LoVo (cell line): ENCODE measurements around the gene DSCAM.
A peak's percentile ranks its signal among the peaks of the same experiment; 100 is the strongest.

Source experiments
- DNase-seq: peaks from one replicate; pipeline ENCODE4 v3.0.0-alpha.2; 2016; ENCODE audit warnings: low spot score

Gene DSCAM

DNA sequence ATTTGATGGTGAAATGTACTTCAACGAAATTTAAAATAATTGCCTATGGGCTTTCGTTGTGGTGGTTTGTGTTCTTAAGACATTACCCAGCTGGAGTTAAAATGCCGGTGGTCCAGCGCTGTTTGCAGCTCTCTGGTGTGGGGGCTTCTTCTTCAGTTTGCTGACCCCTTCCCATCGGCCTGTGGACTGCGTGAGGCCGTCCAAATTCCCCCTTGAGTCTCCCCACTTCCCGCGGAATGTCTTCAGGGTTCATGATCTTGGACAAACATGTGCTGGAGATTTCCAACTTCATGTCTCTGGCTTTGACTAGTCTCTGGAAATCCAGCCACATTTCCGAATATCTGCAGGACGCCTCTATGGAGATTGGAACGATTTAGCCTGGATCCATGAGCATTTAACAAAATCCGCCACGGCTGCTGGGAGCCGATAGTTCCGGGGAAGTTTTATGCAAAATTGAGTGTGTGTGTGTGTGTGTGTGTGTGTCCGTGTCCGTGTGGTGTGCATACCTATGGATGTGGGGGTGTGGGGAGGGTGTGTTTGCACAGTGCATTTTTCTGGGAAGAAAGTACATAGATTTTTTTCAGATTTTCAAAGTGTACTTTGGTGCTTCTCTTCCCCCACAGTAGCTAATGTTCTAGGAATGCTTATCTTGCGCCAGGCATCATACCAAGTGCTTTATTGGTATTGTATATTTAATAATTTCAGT is 862.5 kb downstream of the DSCAM start:
- no peak for DNase-seq

DNA sequence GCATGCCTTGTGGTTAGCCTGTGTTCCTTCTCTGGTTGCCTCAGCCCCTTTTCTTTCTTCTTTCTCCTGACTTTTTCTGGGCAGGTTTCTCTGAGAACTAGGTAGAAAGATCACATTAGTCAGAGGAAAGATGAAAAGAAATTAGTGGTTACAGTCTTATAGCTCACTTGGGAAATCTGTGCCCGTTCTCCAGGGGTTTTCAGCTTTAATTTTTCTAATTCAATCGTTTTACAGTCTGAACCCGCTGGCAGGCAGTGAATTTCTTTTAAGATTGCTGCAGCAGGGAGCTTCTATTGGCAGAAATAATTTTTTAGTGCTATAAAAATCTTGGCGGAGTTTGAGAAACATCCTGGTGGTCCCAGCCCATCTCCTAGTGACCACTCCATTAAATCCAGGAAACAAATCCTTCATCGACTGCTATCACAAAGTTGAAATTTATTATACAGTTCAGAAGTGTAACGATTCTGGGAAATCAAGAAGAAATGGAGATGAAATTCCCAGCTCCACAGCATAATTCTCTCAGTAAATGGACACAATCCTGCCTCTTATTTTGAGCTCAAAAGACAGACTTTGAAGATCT is 866.6 kb downstream of the DSCAM start:
- no peak for DNase-seq

DNA sequence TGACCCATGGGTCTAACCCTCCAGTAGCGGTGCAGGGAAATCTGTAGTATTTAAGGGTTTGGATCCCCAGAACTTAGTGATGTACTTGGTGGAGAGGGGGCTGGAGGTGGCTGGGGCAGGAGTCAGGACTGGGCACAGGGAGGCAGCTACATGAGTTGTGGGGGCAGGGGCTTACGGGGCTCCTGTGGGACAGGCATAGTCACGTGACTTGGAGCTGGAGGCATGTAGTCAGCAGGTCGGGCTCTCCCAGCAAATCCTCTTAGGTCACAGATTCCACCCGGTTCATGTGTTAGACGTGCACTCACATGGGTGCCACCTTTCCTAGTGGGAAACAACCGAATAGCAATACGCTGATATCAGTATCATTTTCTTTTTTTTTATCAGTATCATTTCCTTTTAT is 867.6 kb downstream of the DSCAM start:
- no peak for DNase-seq

DNA sequence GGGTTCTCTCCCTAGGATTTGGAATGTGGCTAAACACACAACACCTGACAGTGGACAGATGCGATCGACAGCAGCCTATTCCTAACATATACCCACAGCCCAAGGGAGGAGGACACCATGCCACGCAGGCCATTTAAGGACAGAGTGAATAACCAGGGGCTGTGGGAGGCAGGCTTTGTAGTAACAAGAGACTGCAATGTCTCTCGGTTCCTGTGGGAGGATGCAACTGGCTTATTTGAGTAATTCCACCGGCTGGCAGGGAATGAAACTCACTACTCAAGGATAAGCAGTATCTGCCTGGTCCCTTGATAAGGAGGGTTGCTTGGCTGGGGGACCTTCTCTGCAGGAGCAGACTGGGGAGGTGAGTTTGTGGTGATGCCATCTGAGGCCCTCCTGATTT is 870.2 kb downstream of the DSCAM start:
- no peak for DNase-seq

DNA sequence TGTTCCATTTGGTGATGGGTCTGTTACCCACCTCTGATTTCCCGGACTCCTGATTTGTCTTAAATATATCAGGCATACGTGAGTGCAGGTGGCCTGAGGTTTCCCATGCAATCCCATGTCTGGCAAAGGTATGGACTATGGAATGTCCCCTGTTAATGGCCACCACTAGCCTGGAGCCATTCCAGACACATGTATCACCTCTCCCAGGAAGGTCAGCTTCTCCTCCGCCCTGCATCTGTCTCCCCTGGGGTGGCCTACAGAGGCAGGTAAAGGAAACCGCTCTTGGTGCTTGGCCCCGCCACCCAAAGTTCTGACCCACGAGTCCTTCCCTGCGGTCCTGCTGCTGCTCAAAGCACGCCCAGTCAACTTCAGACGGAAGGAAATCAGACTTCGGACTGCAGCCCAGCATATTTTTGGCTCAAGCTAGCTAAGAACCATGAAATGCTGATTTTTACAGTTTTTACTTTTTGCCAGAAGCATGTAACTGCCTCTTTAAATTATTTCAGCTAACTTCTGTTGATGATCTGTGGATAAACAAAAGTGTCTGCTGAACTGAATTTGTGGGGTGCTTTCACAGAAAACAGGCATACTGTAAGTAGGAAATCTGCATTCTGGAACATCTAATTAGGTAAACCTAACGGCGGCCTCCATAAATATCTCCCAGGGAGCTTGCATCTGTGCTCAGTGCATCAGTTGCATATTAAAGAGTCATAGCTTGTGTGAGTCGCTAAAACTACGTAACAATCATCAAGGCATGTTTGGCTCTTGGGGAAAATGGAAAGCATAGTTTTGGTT is 873.8 kb downstream of the DSCAM start:
- DNase-seq: no peak

DNA sequence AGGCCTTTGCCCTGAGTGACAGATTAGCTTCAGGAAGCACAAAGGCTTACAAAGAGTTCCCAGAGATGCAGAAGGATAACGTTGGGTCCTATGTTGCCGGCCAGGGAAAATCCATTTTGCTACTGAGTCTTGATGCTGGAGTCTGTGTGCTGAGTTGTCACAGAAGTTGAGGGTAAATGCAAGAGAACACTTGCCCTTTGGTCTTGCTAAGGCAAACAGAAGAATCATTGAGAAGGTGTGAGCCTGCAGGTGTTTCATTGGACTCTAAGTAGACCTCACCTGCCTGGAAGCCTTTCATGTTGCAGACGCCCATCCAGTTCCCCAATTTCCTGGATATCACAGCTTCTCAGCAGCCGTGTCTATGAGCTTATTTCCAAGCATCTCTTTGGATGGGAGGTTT is 874.5 kb downstream of the DSCAM start:
- DNase-seq: no peak

DNA sequence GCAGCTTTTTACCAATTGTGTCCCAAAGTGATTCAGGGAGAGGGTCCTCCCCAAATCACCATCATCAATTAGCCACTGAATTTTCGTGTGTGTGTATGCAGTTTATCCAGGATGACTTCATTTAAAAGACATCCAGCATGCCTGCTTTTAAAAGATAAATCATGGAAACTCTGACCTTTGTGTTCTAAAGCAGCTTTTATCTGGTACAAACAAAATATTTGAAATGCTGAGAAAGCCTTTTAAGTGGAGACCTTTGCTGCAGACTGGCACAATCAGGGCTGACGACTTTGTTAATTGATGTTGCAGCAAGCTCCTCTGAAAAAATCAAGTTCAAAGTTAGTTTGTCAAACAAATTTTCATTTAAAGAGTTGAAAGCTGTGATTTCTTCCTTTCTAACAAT is 875.0 kb downstream of the DSCAM start:
- DNase-seq: peak; percentile 12

DNA sequence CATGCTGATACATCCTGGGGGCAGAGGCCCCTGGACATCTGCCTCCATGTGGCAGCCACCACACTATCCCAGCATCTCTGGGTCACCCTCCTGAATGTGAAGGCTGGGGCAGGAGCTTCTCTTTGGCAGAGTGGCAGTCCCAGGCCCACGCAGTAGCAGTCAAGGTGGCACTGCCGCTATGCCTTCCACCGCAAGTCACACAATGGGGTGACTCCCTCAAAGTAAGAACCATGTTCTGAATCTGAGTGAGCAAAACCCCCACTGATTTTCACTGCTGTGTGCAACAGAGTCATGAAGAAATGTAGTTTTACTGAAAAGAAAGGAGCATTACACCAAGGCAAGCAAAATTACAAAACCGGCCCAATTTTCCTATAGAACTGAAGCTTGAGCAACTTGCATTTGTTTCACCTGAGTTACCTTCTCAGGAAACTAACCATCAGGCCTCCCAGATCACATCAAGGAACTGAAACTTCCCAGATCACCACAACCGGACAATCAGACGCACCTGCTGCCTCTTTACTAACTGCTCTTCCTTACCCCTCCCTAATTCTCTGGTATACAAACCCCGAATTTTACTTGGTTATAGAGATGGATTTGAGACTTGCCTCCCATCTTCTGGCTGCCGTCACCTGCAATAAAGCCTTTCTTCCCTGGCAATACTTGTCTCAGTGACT is 877.1 kb downstream of the DSCAM start:
- DNase-seq: no peak

DNA sequence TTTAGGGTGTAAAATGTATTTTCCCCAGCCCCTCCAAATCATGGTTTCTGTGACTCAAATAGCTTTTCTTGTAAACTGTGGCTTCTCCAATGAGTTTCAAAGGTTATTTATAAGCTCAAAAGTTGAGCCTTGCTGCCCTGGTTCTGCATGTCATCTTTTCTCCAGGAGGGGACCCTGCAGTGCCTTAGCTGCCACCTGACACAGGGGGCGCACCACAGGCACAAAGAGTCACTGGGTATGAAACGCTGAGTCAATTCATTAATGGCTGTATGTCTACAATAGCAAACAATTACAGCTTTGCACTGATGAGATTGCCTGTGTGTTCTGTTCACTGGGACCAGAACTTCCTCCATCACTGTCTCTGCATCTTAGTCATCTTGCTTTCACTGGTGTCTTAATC is 878.9 kb downstream of the DSCAM start:
- DNase-seq: no peak

DNA sequence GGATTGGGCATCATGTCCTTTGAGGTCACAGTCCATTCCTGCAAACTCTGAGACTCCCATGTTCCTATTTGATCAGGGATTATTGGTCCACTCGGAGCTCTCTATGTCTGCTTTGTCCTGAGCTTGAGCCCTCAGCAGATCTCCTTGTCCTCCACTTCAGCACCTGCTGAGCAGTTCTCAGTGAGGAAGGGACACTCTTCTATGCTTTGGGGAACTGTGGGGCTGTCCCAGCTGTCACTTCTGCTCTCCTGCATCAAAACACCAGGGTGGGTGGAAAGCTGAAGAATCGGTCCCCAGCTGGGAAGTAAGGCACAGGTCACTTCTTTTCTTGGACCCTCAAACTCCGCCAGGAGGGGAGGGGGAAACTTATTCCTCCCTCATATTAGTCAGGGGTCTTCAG is 880.2 kb downstream of the DSCAM start:
- DNase-seq: no peak

DNA sequence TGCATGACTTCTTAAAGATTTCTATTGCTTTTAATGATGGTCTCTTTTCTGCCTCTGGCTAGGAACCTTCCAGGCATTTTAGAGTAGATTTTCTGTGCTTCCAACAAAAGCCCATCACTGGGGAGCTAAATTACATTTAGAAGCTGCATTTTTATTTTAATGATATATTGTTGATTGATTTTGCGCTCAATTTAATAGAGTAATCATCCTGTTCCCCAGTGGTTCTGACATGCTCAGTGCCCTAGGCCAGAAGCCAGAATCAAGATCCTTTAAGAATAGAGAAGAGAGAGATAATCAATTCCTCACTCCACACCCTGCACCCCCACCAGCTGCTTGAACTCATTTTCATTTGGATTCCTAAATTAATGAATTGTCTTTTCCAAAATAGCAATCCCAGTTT is 881.9 kb downstream of the DSCAM start:
- no peak for DNase-seq

DNA sequence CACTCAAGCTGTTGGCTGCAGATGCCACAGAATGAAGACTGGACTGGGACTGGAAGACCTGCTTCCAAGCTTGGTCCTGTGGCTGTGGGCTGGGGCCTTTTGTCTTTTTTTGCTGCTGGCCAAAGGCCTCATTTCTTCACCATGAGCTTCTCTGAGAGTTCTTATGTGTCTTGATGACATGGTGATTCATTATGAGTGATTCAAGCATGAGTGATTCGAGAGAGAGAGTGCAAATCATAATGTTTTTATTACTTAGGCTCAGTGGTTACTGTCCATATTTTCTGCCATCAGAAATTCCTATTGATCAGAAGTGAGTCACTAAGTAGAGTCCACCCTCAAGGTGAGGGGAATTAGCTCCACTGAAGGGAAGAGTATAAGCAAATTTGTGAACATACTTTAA is 885.7 kb downstream of the DSCAM start:
- DNase-seq: peak; percentile 32
